NCI-H1092 (cell line): ENCODE data around the gene FTHL17.

ENCODE experiments used
- DNase-seq: peaks from one replicate; lab custom pipeline; 2025; lab: John Stamatoyannopoulos, UW

Gene FTHL17

GRCh38 chrX:31038575-31039326 lies 33.1 kb downstream of the FTHL17 start:
- no peak for DNase-seq

- DNase-seq = peak; percentile 19
Measured at GRCh38 chrX:31036895-31037294, 34.9 kb downstream of the FTHL17 start.

- DNase-seq = no peak
Measured at GRCh38 chrX:31027351-31027750, 44.5 kb downstream of the FTHL17 start.

GRCh38 chrX:31024866-31025265 lies 47.0 kb downstream of the FTHL17 start:
- no peak for DNase-seq

DNA sequence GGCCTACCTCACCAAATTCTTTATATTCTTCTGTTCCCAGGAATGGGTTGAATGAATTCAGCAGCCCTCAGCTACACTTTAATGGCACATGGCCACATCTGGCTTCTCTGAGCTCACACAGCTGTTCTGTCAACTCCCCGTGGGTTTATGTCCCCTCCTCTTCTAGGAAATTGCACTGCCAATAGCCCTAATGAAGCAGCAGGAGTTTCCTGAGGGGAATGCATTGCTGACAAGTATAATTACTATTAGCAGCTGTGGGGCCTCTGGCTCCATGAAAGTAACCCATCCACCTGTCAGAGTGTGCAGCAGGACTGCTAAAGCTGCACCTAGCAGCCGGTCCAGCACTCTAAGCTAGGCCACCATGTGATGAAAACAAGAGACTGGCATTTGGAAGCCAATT lies 50.3 kb downstream of the FTHL17 start:
- DNase-seq = no peak
